Kidney epithelial cell (primary cell): Measurements from ENCODE around the gene CES3. TPM values are rescaled to one million over a fixed set of nuclear protein-coding genes. Genes with fewer than 3 reads are reported as not detected.
A peak's percentile ranks its signal among the peaks of the same experiment; 100 is the strongest.

ENCODE experiments used
- DNase-seq: peaks from one replicate; pipeline ENCODE4 v3.0.0-alpha.2; 2010; ENCODE audit warnings: low read depth
- H3K27me3 ChIP-seq: 2 replicates; pipeline ENCODE4 v1.6.0; 2011; ENCODE audit warnings: low read length; ENCODE audit not compliant: control insufficient read depth, insufficient read depth
- H3K36me3 ChIP-seq: 2 replicates; pipeline ENCODE4 v1.5.1; 2011; ENCODE audit warnings: low read length; ENCODE audit not compliant: control insufficient read depth, insufficient read depth
- H3K4me3 ChIP-seq: 2 replicates; pipeline ENCODE4 v1.5.1; 2011; ENCODE audit warnings: low read depth, mild to moderate bottlenecking, control low read depth, low read length
- total RNA-seq: library from RNA; depleted of rRNA; stranded (reverse); fragments of >200 nt; gene quantifications from 2 replicates; pipeline ENCODE4 v1.2.3, GENCODE V29; 2015
- TF ChIP-seq, protein P1 (sequence below): IDR thresholded peaks from 2 replicates; pipeline ENCODE4 v1.5.1; 2011; ENCODE audit warnings: mild to moderate bottlenecking, moderate library complexity, low read length, control low read depth, inconsistent platforms; ENCODE audit not compliant: insufficient read depth, poor library complexity, severe bottlenecking

Gene CES3
- total RNA-seq, 1 donor from 2014 or later, result not detected

GRCh38 chr16:66920924-66921680 lies 40.0 kb upstream of the CES3 start:
- Histone ChIP-seq H3K4me3 (no peak overlapping the region), H3K27me3 (no peaks in the 10 kb centered on the region), H3K36me3 (no peaks in the 10 kb centered on the region)
- TF ChIP-seq, protein P1, sequence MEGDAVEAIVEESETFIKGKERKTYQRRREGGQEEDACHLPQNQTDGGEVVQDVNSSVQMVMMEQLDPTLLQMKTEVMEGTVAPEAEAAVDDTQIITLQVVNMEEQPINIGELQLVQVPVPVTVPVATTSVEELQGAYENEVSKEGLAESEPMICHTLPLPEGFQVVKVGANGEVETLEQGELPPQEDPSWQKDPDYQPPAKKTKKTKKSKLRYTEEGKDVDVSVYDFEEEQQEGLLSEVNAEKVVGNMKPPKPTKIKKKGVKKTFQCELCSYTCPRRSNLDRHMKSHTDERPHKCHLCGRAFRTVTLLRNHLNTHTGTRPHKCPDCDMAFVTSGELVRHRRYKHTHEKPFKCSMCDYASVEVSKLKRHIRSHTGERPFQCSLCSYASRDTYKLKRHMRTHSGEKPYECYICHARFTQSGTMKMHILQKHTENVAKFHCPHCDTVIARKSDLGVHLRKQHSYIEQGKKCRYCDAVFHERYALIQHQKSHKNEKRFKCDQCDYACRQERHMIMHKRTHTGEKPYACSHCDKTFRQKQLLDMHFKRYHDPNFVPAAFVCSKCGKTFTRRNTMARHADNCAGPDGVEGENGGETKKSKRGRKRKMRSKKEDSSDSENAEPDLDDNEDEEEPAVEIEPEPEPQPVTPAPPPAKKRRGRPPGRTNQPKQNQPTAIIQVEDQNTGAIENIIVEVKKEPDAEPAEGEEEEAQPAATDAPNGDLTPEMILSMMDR, result no peak
- DNase-seq, result no peak

- Histone ChIP-seq H3K4me3 (no peak overlapping the region), H3K36me3 (no peaks in the 10 kb centered on the region), H3K27me3 (no peaks in the 10 kb centered on the region)
- no peak for DNase-seq
- TF ChIP-seq, protein P1, result no peak
Measured at GRCh38 chr16:66921729-66922450, 39.2 kb upstream of the CES3 start.

- no peaks in the 10 kb centered on the region for H3K36me3 ChIP-seq
- TF ChIP-seq, protein P1, result no peak
- H3K27me3 ChIP-seq, result no peaks in the 10 kb centered on the region
- no peak for DNase-seq
- H3K4me3 ChIP-seq, result no peak overlapping the region
Measured at GRCh38 chr16:66923247-66923731, 37.8 kb upstream of the CES3 start.

- H3K36me3 ChIP-seq, result no peaks in the 10 kb centered on the region
- TF ChIP-seq, protein P1, result no peak
- no peaks in the 10 kb centered on the region for H3K27me3 ChIP-seq
- DNase-seq, result no peak
- no peak overlapping the region for H3K4me3 ChIP-seq
Measured at GRCh38 chr16:66923866-66924265, 37.2 kb upstream of the CES3 start.

- H3K36me3 ChIP-seq, result no peaks in the 10 kb centered on the region
- no peaks in the 10 kb centered on the region for H3K27me3 ChIP-seq
- no peak for DNase-seq
- TF ChIP-seq, protein P1, result no peak
- H3K4me3 ChIP-seq, result peak overlapping the region; percentile 60
Measured at GRCh38 chr16:66924527-66925321, 36.3 kb upstream of the CES3 start.
